DMS53 treated with DMSO at 0.1 percent for 48 hours (cell line): ENCODE data around the gene AGAP1.
"Not testable (repeated sequence)": the region's sequence is repeated elsewhere in the genome, so short reads cannot be mapped to it uniquely, and the experiment has no call there.

Experiments
- DNase-seq: peaks from one replicate; lab custom pipeline; 2025; ENCODE audit not compliant: unreplicated experiment; lab: John Stamatoyannopoulos, UW

Gene AGAP1

DNA sequence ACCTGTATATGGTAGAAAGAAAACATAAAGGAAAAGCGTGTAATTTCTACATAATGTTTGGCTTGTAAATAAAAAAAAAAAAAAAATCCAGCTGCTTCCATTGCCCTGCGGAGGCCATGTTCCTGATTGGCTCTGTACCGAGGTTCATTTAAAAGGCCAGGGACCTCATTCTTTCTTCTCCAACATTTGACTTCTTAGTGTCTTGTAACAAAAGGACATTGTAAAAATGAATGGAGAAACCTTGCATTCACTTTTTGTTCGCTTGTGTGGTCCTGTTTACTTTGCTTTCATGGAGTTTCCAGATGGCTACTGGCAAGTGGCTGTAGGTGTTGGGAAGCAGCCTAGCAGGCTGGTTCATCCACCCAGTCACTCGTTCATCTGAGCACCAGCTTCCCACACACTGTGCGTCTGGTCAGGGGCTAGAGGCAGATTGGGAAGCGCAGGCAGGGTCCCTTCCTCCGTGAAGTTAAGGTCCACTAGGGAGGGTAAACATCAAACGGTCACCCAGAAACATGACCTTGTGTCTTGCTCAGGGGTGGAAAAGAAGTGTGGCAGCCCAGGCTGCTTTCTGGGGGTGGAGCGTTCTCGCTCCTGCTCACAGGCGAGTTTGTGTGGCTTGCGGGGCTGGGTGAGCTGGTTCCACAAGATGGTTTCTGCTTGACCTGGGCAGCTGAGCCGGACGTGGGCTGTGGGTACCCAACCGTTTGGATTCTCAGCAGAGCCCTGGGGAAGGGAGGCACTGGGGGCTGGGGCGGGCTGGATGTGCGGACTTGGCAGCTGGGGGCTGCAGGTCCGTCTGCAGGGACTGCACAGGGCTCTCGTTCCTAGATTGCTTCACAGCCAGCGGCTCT lies 260.7 kb downstream of the AGAP1 start:
- DNase-seq = no peak

DNA sequence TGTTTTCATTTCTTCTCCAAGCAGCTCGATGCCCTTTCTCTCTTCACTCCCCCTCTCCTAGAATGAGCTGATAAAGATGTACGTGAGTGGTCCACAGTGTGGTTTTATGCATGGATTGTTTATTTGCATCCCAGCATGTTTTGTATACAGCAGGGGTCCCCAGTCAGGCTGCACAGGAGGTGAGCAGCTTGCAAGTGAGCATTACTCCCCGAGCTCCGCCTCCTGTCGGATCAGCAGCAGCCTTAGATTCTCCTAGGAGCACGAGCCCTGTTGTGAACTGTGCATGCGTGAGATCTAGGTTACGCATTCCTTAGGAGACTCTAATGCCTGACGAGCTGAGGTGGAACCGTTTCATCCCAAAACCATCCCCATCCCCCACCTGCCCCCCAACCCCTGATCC lies 262.6 kb downstream of the AGAP1 start:
- DNase-seq = no peak

GRCh38 chr2:235757212-235757611 lies 263.4 kb downstream of the AGAP1 start:
- no peak for DNase-seq

GRCh38 chr2:235757640-235758039 lies 263.8 kb downstream of the AGAP1 start:
- DNase-seq = no peak

DNA sequence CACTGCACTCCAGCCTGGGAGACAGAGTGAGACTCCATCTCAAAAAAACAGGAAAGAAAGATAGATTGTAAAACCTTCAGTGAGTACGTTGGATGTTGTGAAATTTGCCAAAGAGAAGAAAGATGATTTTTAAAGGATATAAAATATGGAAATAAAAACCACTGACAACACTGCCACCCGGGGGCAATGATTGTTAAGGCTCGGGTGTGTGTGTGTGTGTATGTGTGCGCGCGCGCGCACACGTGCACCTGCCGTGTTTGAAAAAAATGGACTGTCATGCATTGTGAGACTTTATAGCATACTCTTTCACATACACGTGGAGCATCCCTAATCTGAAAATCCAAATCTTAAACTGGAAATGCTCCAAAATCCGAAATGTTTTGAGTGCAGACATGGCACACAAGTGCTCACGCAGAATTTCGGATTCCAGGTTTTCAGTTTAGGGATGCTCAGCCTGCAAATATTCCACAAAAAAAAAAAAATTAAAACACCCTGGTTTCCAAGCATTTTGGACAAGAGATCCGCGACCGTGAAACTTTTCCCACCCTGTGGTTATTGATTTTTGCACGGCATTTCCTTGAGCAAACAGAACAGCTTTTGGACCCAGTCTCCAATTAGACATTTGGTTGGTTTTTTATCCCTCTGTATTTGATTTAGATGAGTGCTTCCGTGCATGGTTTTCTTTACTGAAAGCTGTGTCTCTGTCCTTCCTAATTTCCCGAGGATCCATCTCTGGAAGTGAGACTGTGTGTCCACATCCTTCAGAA lies 269.2 kb downstream of the AGAP1 start:
- no peak for DNase-seq

- DNase-seq = no peak
These were observed 270.0 kb downstream of the AGAP1 start for GRCh38 chr2:235763816-235764215.

GRCh38 chr2:235764478-235764877 lies 270.6 kb downstream of the AGAP1 start:
- DNase-seq = not testable (repeated sequence)

DNA sequence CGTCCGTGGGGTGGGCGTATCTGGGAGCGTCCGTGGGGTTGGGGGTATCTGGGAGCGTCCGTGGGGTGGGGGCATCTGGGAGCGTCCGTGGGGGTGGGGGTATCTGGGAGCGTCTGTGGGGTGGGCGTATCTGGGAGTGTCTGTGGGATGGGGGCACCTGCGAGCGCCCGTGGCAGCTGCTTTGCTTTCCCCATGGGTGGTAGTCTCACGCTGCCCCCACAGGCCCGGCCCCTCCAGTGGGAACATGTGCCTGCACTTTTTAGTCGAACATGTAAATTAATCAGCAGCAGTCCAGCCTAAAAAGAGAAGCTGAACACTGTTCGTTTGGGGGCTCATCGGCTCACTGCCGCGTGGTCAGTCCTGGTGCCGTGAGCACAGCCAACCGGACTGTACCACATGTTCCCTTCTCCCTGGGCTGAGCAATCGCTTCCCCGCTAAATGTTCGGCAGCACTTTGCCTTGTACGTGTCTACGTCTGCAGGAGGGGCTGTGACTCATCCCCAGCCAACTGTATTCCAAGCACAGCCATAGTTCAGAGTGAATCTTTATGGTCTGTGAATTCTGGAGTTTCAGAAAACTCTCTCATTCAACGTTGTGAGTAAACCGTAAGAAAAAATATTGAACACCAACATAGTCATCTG lies 271.5 kb downstream of the AGAP1 start:
- no peak for DNase-seq

- DNase-seq = peak; percentile 72
These were observed 272.4 kb downstream of the AGAP1 start for GRCh38 chr2:235766278-235766677.

DNA sequence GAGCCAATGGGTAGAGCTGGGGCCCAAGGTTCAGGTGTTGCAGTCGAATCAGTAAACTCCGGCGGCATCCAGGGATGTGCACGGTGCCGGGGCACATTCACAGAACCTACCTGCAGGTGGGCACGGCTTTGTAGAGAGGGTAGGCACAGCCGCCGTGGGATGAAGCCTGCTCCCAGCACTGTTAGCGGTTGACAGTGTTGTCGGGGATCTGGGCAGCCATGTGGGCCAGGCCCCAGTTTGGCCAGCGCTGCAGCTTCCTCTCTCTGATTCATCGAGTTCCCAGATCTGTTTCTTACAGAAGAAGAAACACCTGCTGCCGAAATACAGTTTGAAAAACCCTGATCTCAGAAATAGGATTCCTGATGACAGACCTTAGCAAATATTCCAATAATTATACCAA lies 274.8 kb downstream of the AGAP1 start:
- no peak for DNase-seq

DNA sequence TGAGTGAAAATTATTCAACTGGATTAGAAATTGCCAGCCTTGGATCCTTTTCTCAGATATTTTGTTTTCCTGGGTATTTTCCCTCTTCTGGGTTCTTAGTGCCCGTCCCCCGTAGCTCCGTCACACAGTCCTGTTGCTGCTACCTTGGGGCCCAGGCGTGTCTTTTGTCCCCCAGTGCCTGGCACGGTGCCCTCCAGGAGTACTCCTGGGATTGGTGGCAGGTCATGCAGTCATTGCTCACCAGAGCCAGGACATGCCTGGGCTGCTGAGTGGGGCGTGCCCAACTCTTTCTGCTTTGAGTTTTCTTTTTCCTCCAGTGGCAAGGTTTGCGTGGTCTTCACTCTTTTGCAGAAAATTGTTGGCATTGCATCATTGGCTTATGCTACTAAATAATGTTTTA lies 275.2 kb downstream of the AGAP1 start:
- no peak for DNase-seq

DNA sequence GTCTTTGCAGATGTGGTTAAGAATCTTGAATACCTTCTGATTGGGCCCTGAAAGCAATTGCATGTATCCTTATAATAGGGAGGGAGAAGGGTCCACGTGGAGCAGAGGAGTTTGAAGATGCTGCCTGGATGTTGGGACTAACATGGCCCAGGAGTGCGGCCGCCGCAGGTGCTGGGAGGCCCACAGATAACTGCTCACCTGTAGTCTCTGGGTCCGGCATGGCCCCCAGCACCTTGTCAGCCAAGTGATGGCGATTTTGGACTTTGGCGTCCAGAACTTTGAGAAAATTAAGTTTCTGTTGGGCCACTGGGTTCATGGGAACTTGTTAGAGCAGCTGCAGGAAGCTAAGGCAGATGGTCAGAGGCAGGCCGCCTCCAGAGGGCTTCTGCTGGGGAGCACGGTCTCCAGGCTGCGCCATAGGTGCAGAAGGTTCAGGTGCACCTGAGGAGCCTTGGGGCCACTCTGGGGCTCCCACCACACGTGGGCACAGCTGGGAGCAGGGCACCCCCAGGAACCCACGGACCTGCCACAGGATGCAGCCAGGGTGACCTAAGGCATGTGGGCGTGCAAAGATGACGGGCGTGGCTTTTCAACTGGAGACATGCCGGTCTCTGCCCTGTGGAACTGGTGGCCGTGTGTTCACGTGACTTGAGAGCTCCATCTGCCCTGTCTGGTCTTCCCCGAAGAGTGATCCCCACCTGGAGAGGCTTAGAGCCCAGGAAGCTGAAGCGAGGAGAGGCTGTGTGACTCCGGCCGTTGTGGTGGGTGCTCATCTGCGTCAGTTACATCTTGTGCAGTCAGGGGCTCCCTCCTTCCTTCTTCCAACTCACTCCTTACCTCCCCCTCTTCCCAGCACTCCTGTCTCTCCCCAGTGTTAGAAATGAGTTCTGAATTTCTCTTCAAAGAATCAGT lies 277.3 kb downstream of the AGAP1 start:
- no peak for DNase-seq

GRCh38 chr2:235773188-235773928 lies 279.5 kb downstream of the AGAP1 start:
- DNase-seq = no peak

DNA sequence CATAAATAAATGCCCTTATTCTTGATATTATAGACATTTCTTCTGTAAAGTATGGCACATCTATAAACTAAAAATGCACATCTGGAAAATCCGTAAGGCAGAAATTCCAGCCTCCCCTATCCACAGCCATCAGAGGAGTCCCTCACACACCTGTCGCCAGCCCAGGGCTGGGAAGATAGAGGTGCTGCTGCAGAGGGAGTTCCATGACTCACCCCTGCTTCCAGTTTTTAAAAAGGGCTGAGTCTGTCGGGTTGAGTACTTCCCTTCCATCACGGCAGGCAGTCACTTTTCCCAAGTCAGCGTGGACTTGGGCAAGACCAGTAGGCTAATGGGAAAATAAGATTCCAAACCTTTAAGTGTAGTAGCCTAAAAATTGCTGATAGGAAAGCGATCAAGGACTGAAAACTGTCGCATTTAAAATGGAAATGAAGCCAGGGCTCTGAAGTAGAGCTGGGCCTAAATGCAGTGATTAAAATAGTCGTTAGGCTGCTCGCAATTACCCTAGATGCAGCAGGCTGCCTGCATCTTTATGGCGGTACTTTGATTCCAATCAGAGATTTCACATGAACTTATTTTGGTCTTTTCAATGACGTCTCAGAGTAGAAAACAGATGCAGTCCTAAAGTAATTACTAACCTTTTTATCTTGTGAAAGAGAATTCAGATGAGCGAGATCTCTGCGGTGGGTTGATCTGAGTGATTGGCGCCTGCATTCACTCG lies 280.5 kb downstream of the AGAP1 start:
- DNase-seq = no peak

DNA sequence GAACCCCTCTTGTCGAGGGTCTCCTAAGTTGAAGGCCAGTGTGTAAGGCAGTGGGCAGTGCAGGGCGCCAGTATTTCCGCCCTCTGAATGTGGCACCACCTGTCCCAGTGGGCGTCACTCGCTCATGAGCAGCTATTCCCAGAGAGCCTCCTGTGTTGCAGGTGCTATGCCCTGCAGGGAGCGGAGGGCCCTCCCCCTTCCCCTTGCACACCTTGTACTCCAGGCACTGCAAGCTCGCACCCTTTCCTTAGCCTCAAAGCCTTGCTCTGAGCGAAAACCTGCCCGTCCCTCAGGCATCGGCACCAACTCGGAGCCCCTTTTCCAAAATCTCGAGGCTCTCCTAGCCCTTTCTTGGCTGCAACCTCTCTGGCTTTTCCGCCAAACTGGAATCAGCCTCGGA lies 282.7 kb downstream of the AGAP1 start:
- no peak for DNase-seq

DNA sequence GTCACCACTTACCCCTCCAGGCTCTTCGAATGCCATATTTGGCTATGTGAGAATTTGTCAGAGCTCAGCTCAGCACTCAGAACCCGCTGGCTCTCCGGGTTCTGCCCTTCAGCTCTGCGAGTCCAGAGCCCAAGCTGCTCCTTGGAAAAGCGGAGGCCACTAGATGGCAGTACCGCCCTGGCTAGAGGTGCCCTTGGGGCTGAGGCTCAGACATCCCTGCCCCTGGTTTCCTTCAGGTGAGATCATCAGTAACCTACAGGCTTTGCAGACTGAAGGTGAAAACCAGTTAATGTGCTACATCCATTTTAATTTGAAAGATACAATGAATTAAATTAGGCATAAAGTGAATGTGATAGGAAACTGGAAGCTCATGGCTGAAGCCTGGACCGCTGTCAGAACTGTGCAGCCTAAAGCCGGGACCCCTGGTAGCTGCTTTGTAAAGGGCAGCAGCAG lies 285.6 kb downstream of the AGAP1 start:
- DNase-seq = peak; percentile 47

DNA sequence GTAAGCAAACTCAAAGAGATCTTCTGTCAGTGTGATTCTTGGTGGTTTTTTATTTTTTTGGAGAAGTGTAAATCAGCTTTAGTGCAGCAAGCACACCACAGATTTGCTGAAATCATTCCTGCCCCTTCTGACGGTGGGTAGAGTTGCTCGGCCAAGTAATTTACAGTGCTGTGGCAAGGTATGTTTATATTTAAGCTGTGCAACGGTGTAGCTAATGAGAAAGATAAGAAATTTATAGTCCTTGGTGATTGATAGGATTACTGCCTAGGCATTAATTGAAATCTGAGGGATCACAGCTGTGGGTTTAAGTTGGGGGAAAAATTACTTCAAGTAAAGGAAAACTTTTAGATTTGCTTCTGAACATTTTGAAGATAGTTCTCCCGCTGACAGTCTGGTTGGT lies 286.6 kb downstream of the AGAP1 start:
- no peak for DNase-seq

- DNase-seq = no peak
These were observed 287.9 kb downstream of the AGAP1 start for GRCh38 chr2:235781775-235782174.

DNA sequence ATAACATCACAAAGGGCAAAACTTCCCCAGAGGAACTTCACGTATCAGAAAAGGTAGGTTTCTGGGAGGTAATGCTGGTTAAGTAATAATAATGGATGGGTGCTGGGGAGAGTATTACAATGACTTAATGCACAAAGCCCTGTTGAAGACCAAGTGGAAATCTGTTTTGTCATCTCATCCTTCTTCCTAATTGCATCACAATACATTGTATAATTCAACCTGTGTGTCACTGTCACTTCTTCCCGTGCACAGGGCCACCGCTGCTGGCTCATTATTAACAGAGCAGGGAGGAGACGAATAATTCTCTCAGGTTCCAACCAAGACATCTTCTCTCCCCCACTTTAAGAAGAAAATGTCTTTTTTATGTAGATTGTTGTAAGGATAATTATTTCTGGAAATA lies 290.9 kb downstream of the AGAP1 start:
- DNase-seq = no peak
